SK-N-SH treated with all-trans-retinoic acid at 6 μM for 48 hours (cell line): ENCODE data around the gene SMCHD1.

Experiments
- ARNTL ChIP-seq: fragments of 450-650 bp; formaldehyde crosslinking; IDR thresholded peaks from 2 replicates; pipeline ENCODE4 v1.5.0; 2020; ENCODE audit warnings: low read depth, mild to moderate bottlenecking, moderate library complexity, borderline replicate concordance
- BACH2 ChIP-seq: fragments of 250-450 bp; sonication (Bioruptor Pico); IDR thresholded peaks from 2 replicates; pipeline ENCODE4 v1.9.0; 2021; ENCODE audit warnings: mild to moderate bottlenecking, borderline replicate concordance
- CREB5 ChIP-seq: fragments of 250-450 bp; sonication (Bioruptor Pico); IDR thresholded peaks from 2 replicates; pipeline ENCODE4 v1.5.1; 2020; ENCODE audit warnings: low read depth, mild to moderate bottlenecking, moderate library complexity
- ESRRG ChIP-seq: fragments of 250-450 bp; sonication (Bioruptor Pico); IDR thresholded peaks from 2 replicates; pipeline ENCODE4 v1.6.1; 2021; ENCODE audit warnings: mild to moderate bottlenecking
- GLIS3 ChIP-seq: fragments of 250-450 bp; sonication (Bioruptor Pico); IDR thresholded peaks from 2 replicates; pipeline ENCODE4 v1.5.0; 2020; ENCODE audit warnings: mild to moderate bottlenecking, moderate library complexity
- OSR1 ChIP-seq: fragments of 250-450 bp; sonication (Bioruptor Pico); IDR thresholded peaks from 2 replicates; pipeline ENCODE4 v1.8.0; 2022; ENCODE audit warnings: moderate library complexity, mild to moderate bottlenecking, inconsistent platforms
- PATZ1 ChIP-seq: fragments of 250-450 bp; sonication (Bioruptor Pico); IDR thresholded peaks from 2 replicates; pipeline ENCODE4 v1.8.0; 2020; ENCODE audit warnings: mild to moderate bottlenecking, moderate library complexity, borderline replicate concordance
- PPARA ChIP-seq: fragments of 250-450 bp; sonication (Bioruptor Pico); IDR thresholded peaks from 2 replicates; pipeline ENCODE4 v1.5.0; 2020; ENCODE audit warnings: mild to moderate bottlenecking, borderline replicate concordance
- SNAI2 ChIP-seq: fragments of 250-450 bp; sonication (Bioruptor Pico); IDR thresholded peaks from 2 replicates; pipeline ENCODE4 v1.5.0; 2020; ENCODE audit warnings: mild to moderate bottlenecking, moderate library complexity
- ZC3H10 ChIP-seq: fragments of 250-450 bp; sonication (Bioruptor Pico); IDR thresholded peaks from 2 replicates; pipeline ENCODE4 v1.5.1; 2021; ENCODE audit warnings: mild to moderate bottlenecking, moderate library complexity
- ZFP3 ChIP-seq: fragments of 250-450 bp; sonication (Bioruptor Pico); IDR thresholded peaks from 2 replicates; pipeline ENCODE4 v1.5.0; 2020; ENCODE audit warnings: mild to moderate bottlenecking, moderate library complexity
- ZNF565 ChIP-seq: fragments of 450-650 bp; formaldehyde crosslinking; conservative IDR thresholded peaks from 2 replicates; pipeline ENCODE4 v1.5.0; 2020; ENCODE audit warnings: low read depth, mild to moderate bottlenecking, moderate library complexity
- ZNF8 ChIP-seq: fragments of 450-650 bp; formaldehyde crosslinking; IDR thresholded peaks from 2 replicates; pipeline ENCODE4 v1.5.0; 2020; ENCODE audit warnings: mild to moderate bottlenecking, moderate library complexity
- TF ChIP-seq, protein P1 (sequence below): fragments of 250-450 bp; sonication (Bioruptor Pico); IDR thresholded peaks from 2 replicates; pipeline ENCODE4 v1.5.1; 2021; ENCODE audit warnings: mild to moderate bottlenecking, moderate library complexity

GRCh38 chr18:2805970-2806943, 150.7 kb downstream of the SMCHD1 start:
- TF ChIP-seq ESRRG (no peak), ZNF8 (no peak), BACH2 (CRISPR knock-in tag) (no peak), SNAI2 (CRISPR knock-in tag) (no peak), PATZ1 (CRISPR knock-in tag) (no peak), OSR1 (CRISPR knock-in tag) (no peak), ZFP3 (CRISPR knock-in tag) (no peak), GLIS3 (no peak), ARNTL (CRISPR knock-in tag) (no peak), PPARA (CRISPR knock-in tag) (no peak), CREB5 (CRISPR knock-in tag) (no peak), ZC3H10 (CRISPR knock-in tag) (no peak), ZNF565 (no peak)
- TF ChIP-seq, protein P1, sequence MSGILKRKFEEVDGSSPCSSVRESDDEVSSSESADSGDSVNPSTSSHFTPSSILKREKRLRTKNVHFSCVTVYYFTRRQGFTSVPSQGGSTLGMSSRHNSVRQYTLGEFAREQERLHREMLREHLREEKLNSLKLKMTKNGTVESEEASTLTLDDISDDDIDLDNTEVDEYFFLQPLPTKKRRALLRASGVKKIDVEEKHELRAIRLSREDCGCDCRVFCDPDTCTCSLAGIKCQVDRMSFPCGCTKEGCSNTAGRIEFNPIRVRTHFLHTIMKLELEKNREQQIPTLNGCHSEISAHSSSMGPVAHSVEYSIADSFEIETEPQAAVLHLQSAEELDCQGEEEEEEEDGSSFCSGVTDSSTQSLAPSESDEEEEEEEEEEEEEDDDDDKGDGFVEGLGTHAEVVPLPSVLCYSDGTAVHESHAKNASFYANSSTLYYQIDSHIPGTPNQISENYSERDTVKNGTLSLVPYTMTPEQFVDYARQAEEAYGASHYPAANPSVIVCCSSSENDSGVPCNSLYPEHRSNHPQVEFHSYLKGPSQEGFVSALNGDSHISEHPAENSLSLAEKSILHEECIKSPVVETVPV = no peak
